Neural cell (in vitro differentiated cells): ENCODE measurements around the gene CST1.
"Not testable (repeated sequence)": the region's sequence is repeated elsewhere in the genome, so short reads cannot be mapped to it uniquely, and the experiment has no call there.

Source experiments
- CTCF ChIP-seq: fragments of 450-650 bp; IDR thresholded peaks from 2 replicates; pipeline ENCODE4 v1.5.1; 2014; ENCODE audit warnings: antibody characterized with exemption, mild to moderate bottlenecking, moderate library complexity; ENCODE audit not compliant: poor library complexity, severe bottlenecking
- EP300 ChIP-seq: fragments of 450-650 bp; conservative IDR thresholded peaks from 2 replicates; pipeline ENCODE4 v1.6.1; 2014; ENCODE audit warnings: antibody characterized with exemption, mild to moderate bottlenecking, moderate library complexity; ENCODE audit not compliant: poor library complexity, severe bottlenecking
- EZH2 ChIP-seq: fragments of 200-600, 300-800 bp; shearing (Covaris generic), sonication (generic); IDR thresholded peaks from 2 replicates; pipeline ENCODE4 v1.6.1; 2014; ENCODE audit warnings: antibody characterized with exemption, low read length, borderline replicate concordance, mild to moderate bottlenecking; ENCODE audit not compliant: insufficient read depth, poor library complexity, severe bottlenecking
- MXI1 ChIP-seq: fragments of 450-650 bp; conservative IDR thresholded peaks from 2 replicates; pipeline ENCODE4 v1.6.1; 2014; ENCODE audit warnings: antibody characterized with exemption, mild to moderate bottlenecking; ENCODE audit not compliant: poor library complexity, severe bottlenecking
- POLR2AphosphoS5 ChIP-seq: IDR thresholded peaks from 2 replicates; pipeline ENCODE4 v1.6.1; 2012
- RAD21 ChIP-seq: fragments of 450-650 bp; conservative IDR thresholded peaks from 2 replicates; pipeline ENCODE4 v1.6.1; 2014; ENCODE audit warnings: antibody characterized with exemption, mild to moderate bottlenecking, moderate library complexity
- REST ChIP-seq: IDR thresholded peaks from 2 replicates; pipeline ENCODE4 v1.6.1; 2012; ENCODE audit warnings: borderline replicate concordance
- SMC3 ChIP-seq: fragments of 450-650 bp; conservative IDR thresholded peaks from 2 replicates; pipeline ENCODE4 v1.6.1; 2014; ENCODE audit warnings: antibody characterized with exemption, mild to moderate bottlenecking, moderate library complexity; ENCODE audit not compliant: poor library complexity
- TAF1 ChIP-seq: IDR thresholded peaks from 2 replicates; pipeline ENCODE4 v1.6.1; 2012; ENCODE audit warnings: low read depth

GRCh38 chr20:23747092-23747491, 3.6 kb downstream of the CST1 start:
- TF ChIP-seq TAF1, POLR2AphosphoS5, CTCF, EP300, EZH2, REST, RAD21, SMC3, MXI1: not testable (repeated sequence)
